ENCODE data around the gene CHST8.

The CHST8 gene

GRCh38 chr19:33720155-33720493 lies 98.4 kb downstream of the CHST8 start:
- DNase-seq = no peak

- no peak for DNase-seq
Measured at GRCh38 chr19:33720691-33721682, 99.2 kb downstream of the CHST8 start.

GRCh38 chr19:33721735-33722297 lies 100.1 kb downstream of the CHST8 start:
- no peak for DNase-seq

- DNase-seq = no peak
Measured at GRCh38 chr19:33722456-33723239, 100.9 kb downstream of the CHST8 start.

- no peak for DNase-seq
Measured at GRCh38 chr19:33723512-33723911, 101.8 kb downstream of the CHST8 start.

GRCh38 chr19:33724021-33724720 lies 102.4 kb downstream of the CHST8 start:
- no peak for DNase-seq

GRCh38 chr19:33724721-33725060 lies 102.9 kb downstream of the CHST8 start:
- DNase-seq = no peak

GRCh38 chr19:33725567-33725966 lies 103.8 kb downstream of the CHST8 start:
- DNase-seq = no peak

- no peak for DNase-seq
Measured at GRCh38 chr19:33726756-33727155, 105.0 kb downstream of the CHST8 start.

GRCh38 chr19:33727331-33727998 lies 105.7 kb downstream of the CHST8 start:
- DNase-seq = no peak

GRCh38 chr19:33728141-33728540 lies 106.4 kb downstream of the CHST8 start:
- DNase-seq = no peak

- no peak for DNase-seq
Measured at GRCh38 chr19:33730858-33731607, 109.3 kb downstream of the CHST8 start.

GRCh38 chr19:33731881-33732280 lies 110.1 kb downstream of the CHST8 start:
- no peak for DNase-seq

GRCh38 chr19:33734913-33735312 lies 113.2 kb downstream of the CHST8 start:
- DNase-seq = no peak

- no peak for DNase-seq
Measured at GRCh38 chr19:33736158-33736557, 114.4 kb downstream of the CHST8 start.

- DNase-seq = no peak
Measured at GRCh38 chr19:33736787-33737186, 115.0 kb downstream of the CHST8 start.

- no peak for DNase-seq
Measured at GRCh38 chr19:33737681-33738371, 116.1 kb downstream of the CHST8 start.

GRCh38 chr19:33740811-33741396 lies 119.2 kb downstream of the CHST8 start:
- DNase-seq = no peak

- DNase-seq = no peak
Measured at GRCh38 chr19:33745297-33745696, 123.5 kb downstream of the CHST8 start.

GRCh38 chr19:33746159-33746558 lies 124.4 kb downstream of the CHST8 start:
- DNase-seq = no peak

- DNase-seq = no peak
Measured at GRCh38 chr19:33747273-33747672, 125.5 kb downstream of the CHST8 start.
